Bronchial epithelial cell (primary cell): ENCODE results near the gene CCDC7. TPM values are rescaled to one million over a fixed set of nuclear protein-coding genes. Genes with fewer than 3 reads are reported as not detected.
A peak's percentile ranks its signal among the peaks of the same experiment; 100 is the strongest.

ENCODE experiments used
- DNase-seq: peaks from one replicate; pipeline ENCODE4 v3.0.0-alpha.2; 2010; ENCODE audit warnings: low read depth
- FAIRE-seq: peaks from 2 replicates; lab custom pipeline; 2011; peaks lifted over from hg19 to GRCh38; lab: Jason Lieb, UNC
- H3K27me3 ChIP-seq: 2 replicates; pipeline ENCODE4 v1.5.1; 2011; ENCODE audit warnings: low read length; ENCODE audit not compliant: control insufficient read depth, insufficient read depth
- H3K36me3 ChIP-seq: 2 replicates; pipeline ENCODE4 v1.5.1; 2011; ENCODE audit warnings: low read length; ENCODE audit not compliant: control insufficient read depth, insufficient read depth
- H3K4me3 ChIP-seq: 2 replicates; pipeline ENCODE4 v1.5.1; 2011; ENCODE audit warnings: mild to moderate bottlenecking, low read depth, low read length, control low read depth
- total RNA-seq: library from RNA; depleted of rRNA; stranded (reverse); fragments of >200 nt; gene quantifications from 2 replicates; pipeline ENCODE4 v1.2.1, GENCODE V29; 2014
- TF ChIP-seq, protein P1 (sequence below): IDR thresholded peaks from 2 replicates; pipeline ENCODE4 v1.5.1; 2011; ENCODE audit warnings: mild to moderate bottlenecking, moderate library complexity, low read length, control low read depth, inconsistent platforms; ENCODE audit not compliant: insufficient read depth, severe bottlenecking

Gene CCDC7
- total RNA-seq, 1 donor from 2014 or later, result 1.8 TPM

DNA sequence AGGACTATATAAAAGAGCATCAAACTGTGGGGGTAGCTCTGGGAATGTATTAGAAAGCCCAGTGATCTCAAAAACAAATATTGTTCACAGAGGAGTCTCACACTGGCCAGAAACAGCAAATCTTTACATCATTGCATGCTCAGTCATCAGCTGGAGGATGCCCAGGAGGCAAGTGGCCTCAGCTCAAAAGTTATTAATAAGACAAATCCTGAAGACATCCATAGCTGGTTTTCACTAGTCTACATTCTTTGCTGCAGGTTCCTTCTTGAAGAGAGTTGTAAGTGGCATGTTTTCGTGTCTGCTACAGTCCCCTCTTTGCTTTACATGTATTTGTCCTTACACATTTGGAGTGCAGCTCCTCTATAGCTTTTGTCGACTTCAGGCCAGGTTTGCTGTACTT is 8.6 kb upstream of the CCDC7 start:
- FAIRE-seq (no peak), DNase-seq (peak; percentile 42)
- TF ChIP-seq, protein P1, sequence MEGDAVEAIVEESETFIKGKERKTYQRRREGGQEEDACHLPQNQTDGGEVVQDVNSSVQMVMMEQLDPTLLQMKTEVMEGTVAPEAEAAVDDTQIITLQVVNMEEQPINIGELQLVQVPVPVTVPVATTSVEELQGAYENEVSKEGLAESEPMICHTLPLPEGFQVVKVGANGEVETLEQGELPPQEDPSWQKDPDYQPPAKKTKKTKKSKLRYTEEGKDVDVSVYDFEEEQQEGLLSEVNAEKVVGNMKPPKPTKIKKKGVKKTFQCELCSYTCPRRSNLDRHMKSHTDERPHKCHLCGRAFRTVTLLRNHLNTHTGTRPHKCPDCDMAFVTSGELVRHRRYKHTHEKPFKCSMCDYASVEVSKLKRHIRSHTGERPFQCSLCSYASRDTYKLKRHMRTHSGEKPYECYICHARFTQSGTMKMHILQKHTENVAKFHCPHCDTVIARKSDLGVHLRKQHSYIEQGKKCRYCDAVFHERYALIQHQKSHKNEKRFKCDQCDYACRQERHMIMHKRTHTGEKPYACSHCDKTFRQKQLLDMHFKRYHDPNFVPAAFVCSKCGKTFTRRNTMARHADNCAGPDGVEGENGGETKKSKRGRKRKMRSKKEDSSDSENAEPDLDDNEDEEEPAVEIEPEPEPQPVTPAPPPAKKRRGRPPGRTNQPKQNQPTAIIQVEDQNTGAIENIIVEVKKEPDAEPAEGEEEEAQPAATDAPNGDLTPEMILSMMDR, result no peak
- Histone ChIP-seq H3K4me3 (no peak overlapping the region), H3K27me3 (no peaks in the 10 kb centered on the region), H3K36me3 (no peaks in the 10 kb centered on the region)

DNA sequence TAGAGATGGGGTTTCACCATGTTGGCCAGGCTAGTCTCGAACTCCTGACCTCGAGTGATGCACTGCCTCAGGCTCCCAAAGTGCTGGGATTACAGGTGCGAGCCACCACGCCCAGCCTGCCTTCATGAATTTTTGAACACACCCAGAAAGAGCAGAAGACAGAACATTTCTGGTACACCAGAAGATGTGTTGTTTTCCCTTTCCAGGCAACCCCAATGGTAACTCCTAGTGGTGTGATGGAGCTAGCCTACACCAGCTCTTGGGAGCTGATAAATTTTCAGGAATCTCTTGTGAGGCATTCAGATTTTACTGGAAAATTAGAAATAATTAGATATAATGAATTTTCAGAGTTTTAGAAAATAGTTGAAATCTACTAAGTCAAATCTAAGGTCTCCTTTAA is 904 bp upstream of the CCDC7 start:
- TF ChIP-seq, protein P1, result no peak
- FAIRE-seq (no peak), DNase-seq (no peak)
- no peaks in the 10 kb centered on the region for H3K36me3 ChIP-seq
- no peaks in the 10 kb centered on the region for H3K27me3 ChIP-seq
- no peak overlapping the region for H3K4me3 ChIP-seq

DNA sequence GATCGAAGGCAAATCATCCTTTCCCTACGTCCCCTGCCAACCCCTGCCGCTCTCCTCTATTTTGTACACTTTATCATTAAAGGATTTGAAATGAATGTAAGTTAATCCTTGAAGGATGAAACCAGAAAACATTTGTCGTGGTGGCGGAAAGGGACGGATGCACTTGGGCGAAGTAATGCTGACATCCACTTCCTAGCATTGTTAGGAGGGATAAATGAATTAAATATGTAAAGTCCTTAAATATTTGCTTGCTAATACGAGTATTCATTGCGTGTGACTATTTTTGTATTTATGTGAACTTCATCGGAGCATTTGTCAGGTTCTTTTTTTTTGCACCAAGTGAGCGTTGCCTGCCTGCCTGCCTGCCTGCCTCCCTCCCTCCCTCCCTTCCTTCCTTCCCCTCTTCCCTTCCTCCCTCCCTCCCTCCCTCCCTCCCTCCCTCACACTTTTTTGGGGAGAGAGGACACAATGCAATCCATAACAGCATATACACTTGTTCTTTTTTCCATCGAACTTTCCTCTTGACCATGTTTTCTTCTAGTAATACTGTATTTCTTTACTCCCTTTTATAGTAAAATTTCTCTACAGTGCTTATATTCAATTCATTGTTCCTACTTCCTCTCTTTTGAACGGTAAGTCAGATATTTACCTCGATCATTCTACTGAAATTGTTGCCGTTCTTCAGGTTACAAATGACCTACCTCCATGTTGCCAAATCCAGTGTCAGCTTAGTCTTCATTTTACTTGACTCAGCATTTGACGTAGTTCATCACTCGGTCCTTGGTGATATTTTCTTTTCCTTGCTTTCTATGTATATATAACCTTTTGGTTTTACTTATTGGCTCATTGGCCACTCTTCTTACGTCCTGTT is 831 bp downstream of the CCDC7 start:
- Histone ChIP-seq H3K36me3 (no peaks in the 10 kb centered on the region), H3K4me3 (peak overlapping the region; percentile 47), H3K27me3 (no peaks in the 10 kb centered on the region)
- TF ChIP-seq, protein P1, result no peak
- FAIRE-seq (no peak), DNase-seq (peak; percentile 18)

DNA sequence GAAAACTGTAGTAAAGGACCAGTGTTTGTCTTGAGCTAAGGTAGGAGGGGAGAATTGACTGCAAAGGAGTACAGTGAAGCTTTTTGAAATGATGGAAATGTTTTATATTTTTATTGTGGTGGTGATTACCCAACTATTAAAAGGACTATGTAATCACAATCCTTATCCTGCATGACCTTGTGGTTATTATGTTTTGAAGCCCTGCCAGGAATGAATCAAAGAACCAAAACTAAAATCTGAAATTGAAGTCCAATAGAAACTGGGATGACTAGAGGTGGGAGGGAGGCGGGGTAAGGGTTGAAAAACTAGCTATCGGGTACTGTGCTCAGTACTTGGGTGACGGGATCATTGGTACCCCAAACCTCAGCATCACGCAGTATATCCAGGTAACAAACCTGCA is 8.2 kb downstream of the CCDC7 start:
- DNase-seq, result no peak
- no peak for FAIRE-seq
- Histone ChIP-seq H3K27me3 (no peaks in the 10 kb centered on the region), H3K36me3 (no peaks in the 10 kb centered on the region), H3K4me3 (no peak overlapping the region)
- TF ChIP-seq, protein P1, result no peak

DNA sequence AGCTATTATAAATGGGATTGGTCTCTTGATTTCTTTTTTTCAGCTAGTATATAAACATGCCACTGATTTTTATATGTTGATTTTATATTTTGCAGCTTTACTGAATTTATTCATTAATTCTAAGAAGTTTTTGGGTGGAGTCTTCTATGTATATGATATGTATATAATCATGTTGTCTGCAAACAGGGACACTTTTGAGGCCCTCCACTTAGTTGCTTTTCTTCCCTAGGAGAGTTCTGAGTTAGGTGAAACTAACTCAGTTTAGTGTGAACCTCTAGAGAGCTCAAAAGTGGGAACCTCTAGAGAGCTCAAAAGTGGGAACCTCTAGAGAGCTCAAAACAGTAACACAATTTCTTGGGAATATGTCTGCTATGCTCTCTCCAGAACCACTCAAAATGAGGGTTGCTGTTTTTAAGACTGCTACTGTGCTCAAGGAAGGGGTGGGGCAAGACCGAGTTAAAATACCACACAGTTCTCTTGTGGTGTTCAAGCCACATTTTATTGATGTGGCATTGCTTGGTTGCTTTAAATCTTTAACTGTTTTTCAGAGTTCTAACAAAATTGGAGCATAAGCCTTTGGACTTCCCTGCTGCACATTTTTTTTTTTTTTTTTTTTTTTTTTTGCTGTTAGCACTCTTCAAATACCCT is 13.2 kb downstream of the CCDC7 start:
- DNase-seq, result no peak
- TF ChIP-seq, protein P1, result no peak
- no peak overlapping the region for H3K4me3 ChIP-seq
- no peak for FAIRE-seq
- no peaks in the 10 kb centered on the region for H3K27me3 ChIP-seq
- no peaks in the 10 kb centered on the region for H3K36me3 ChIP-seq
